Liver (tissue), 9 donors: ENCODE results near the gene SLC17A9. TPM values are rescaled to one million over a fixed set of nuclear protein-coding genes. Genes with fewer than 3 reads are reported as not detected.

Source experiments
- DNase-seq: peaks from one replicate; pipeline ENCODE4 v3.0.0-alpha.2; 2017; ENCODE audit warnings: low spot score
- H3K27ac ChIP-seq, 2 donors: one replicate each; pipeline ENCODE4 v1.7.0; 2013; ENCODE audit warnings: inconsistent platforms in 2 of 2, low read length in 2 of 2, control low read depth in 1 of 2, low read depth in 1 of 2, mild to moderate bottlenecking in 1 of 2
- H3K27me3 ChIP-seq, 4 donors: one replicate each; pipeline versions ENCODE4 v1.6.1 to v1.7.0; 2013; ENCODE audit warnings: low read length in 3 of 4, inconsistent platforms in 1 of 4, mild to moderate bottlenecking in 1 of 4, moderate library complexity in 1 of 4; ENCODE audit not compliant: control insufficient read depth in 4 of 4, insufficient read depth in 4 of 4
- H3K36me3 ChIP-seq, 4 donors: one replicate each; pipeline versions ENCODE4 v1.6.1 to v1.7.0; 2013; ENCODE audit warnings: low read length in 3 of 4, mild to moderate bottlenecking in 3 of 4, low read depth in 1 of 4, moderate library complexity in 1 of 4; ENCODE audit not compliant: control insufficient read depth in 4 of 4, insufficient read depth in 3 of 4
- H3K4me1 ChIP-seq, 4 donors: one replicate each; pipeline versions ENCODE4 v1.6.1 to v1.7.0; 2013; ENCODE audit warnings: low read length in 3 of 4, mild to moderate bottlenecking in 3 of 4, moderate library complexity in 1 of 4; ENCODE audit not compliant: control insufficient read depth in 4 of 4, insufficient read depth in 4 of 4
- H3K4me3 ChIP-seq, 3 donors: one replicate each; pipeline versions ENCODE4 v1.6.1 to v1.7.0; 2013; ENCODE audit warnings: low read length in 3 of 3, control low read depth in 1 of 3, low read depth in 1 of 3, mild to moderate bottlenecking in 1 of 3
- H3K9ac ChIP-seq, 2 donors: one replicate each; pipeline ENCODE4 v1.7.0; 2013; ENCODE audit warnings: low read length in 2 of 2, mild to moderate bottlenecking in 2 of 2, moderate library complexity in 2 of 2, control low read depth in 1 of 2, low read depth in 1 of 2
- H3K9me3 ChIP-seq, 4 donors: one replicate each; pipeline versions ENCODE4 v1.6.1 to v1.7.0; 2013; ENCODE audit warnings: low read length in 3 of 4; ENCODE audit not compliant: control insufficient read depth in 4 of 4
- ATF3 ChIP-seq: IDR thresholded peaks from 2 replicates; pipeline ENCODE4 v1.6.1; 2016; ENCODE audit warnings: antibody characterized with exemption
- FOXA1 ChIP-seq: IDR thresholded peaks from 2 replicates; pipeline ENCODE4 v1.6.1; 2016; ENCODE audit warnings: antibody characterized with exemption
- FOXA2 ChIP-seq: IDR thresholded peaks from 2 replicates; pipeline ENCODE4 v1.6.1; 2016; ENCODE audit warnings: antibody characterized with exemption
- HNF4A ChIP-seq, 2 donors: conservative IDR thresholded peaks; 2 replicates each; pipeline ENCODE4 v1.6.1; 2016; ENCODE audit warnings: antibody characterized with exemption in 2 of 2, mild to moderate bottlenecking in 2 of 2
- HNF4G ChIP-seq: IDR thresholded peaks from 2 replicates; pipeline ENCODE4 v1.6.1; 2016; ENCODE audit warnings: antibody characterized with exemption
- RAD21 ChIP-seq, 2 donors: IDR thresholded peaks; 2 replicates each; pipeline ENCODE4 v1.6.1; 2016; ENCODE audit warnings: antibody characterized with exemption in 2 of 2, mild to moderate bottlenecking in 2 of 2
- RXRA ChIP-seq, 2 donors: IDR thresholded peaks; 2 replicates each; pipeline ENCODE4 v1.6.1; 2017 to 2018; ENCODE audit warnings: antibody characterized with exemption in 2 of 2, mild to moderate bottlenecking in 1 of 2
- SP1 ChIP-seq: IDR thresholded peaks from 2 replicates; pipeline ENCODE4 v1.6.1; 2018; ENCODE audit warnings: antibody characterized with exemption, mild to moderate bottlenecking
- WGBS: extraction: QIAGEN DNeasy Blood & Tissue Kit; methylation state at CpG from one replicate; pipeline ENCODE4 v1.1.7; 2013; 5-methylcytosine and 5-hydroxymethylcytosine counted together
- polyA plus RNA-seq, 2 donors: library from polyadenylated mRNA; stranded (reverse) in 1 of 2; unstranded in 1 of 2; fragments of 200-250 nt in 1 of 2; fragments of >200 nt in 1 of 2; fragmentation: Nextera tagmentation in 1 of 2; extraction: Ambion mirVana in 1 of 2; gene quantifications; one replicate each; pipeline versions ENCODE4 v1.2.1 to v1.2.3, GENCODE V29; 2013 to 2015
- total RNA-seq, 2 donors: library from RNA; depleted of rRNA; stranded (reverse); fragments of >200 nt; gene quantifications; one replicate each; pipeline ENCODE4 v1.2.3, GENCODE V29; 2014
- TF ChIP-seq, protein P1 (sequence below): IDR thresholded peaks from 2 replicates; pipeline ENCODE4 v1.6.1; 2016; ENCODE audit warnings: antibody characterized with exemption
- donor health status: healthy.
- donor health status: healthy.
- donor health status: healthy.
- donor health status: healthy.
- donor health status: healthy.

SLC17A9 gene
- total and polyA plus RNA-seq, 4 donors, result 16.0 to 138 (median 64.6) TPM

GRCh38 chr20:63017826-63018411, 65.4 kb downstream of the SLC17A9 start:
- no peaks in the 10 kb centered on the region for H3K36me3 ChIP-seq
- no peak overlapping the region for H3K9ac ChIP-seq
- TF ChIP-seq HNF4A (conservative IDR thresholded peaks at IDR 0.05), result no peak
- TF ChIP-seq FOXA1, result no peak
- no peak for TF ChIP-seq RXRA (IDR thresholded peaks at IDR 0.05)
- TF ChIP-seq, protein P1, sequence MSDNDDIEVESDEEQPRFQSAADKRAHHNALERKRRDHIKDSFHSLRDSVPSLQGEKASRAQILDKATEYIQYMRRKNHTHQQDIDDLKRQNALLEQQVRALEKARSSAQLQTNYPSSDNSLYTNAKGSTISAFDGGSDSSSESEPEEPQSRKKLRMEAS, result no peak
- TF ChIP-seq HNF4G, result no peak
- no peak for TF ChIP-seq ATF3
- no peak for TF ChIP-seq FOXA2
- no peak for TF ChIP-seq SP1
- no peak for TF ChIP-seq RAD21 (IDR thresholded peaks at IDR 0.05)
- WGBS, result 85% methylated on average over 25 of the region's 25 CpGs
- H3K27ac ChIP-seq, result no peak overlapping the region
- peaks cover 0 to 4% (median under 1%) of the 10 kb centered on the region in 4 donors for H3K9me3 ChIP-seq
- peaks cover 3 to 18% (median 4%) of the 10 kb centered on the region in 4 donors for H3K27me3 ChIP-seq
- peaks cover 0 to 7% (median 4%) of the 10 kb centered on the region in 4 donors for H3K4me1 ChIP-seq
- no peak for DNase-seq
- H3K4me3 ChIP-seq, result no peak overlapping the region

Other genes with a start within 250 kb of the SLC17A9 start
- gene NTSR1, start 243.9 kb upstream of the SLC17A9 start, total RNA-seq, result under 1 TPM; 0.08 to 0.33 TPM
- gene NTSR1, start 243.9 kb upstream of the SLC17A9 start, polyA plus RNA-seq, result under 1 TPM in 1 of 2 donors, not detected in 1; 0.03 TPM
- 1 to 10 TPM; 4.5 to 6.6 TPM for gene MRGBP, start 156.2 kb upstream of the SLC17A9 start, total RNA-seq
- gene MRGBP, start 156.2 kb upstream of the SLC17A9 start, polyA plus RNA-seq, result 1 to 10 TPM; 5.2 to 6.8 TPM
- gene OGFR, start 147.9 kb upstream of the SLC17A9 start, total RNA-seq, result 10 to 100 TPM; 22.8 to 59.4 TPM
- 10 to 100 TPM in 1 of 2 donors, 1 to 10 TPM in 1; 5.9 to 35.9 TPM for gene OGFR, start 147.9 kb upstream of the SLC17A9 start, polyA plus RNA-seq
- under 1 TPM; 0.92 to 0.98 TPM for gene COL9A3, start 135.7 kb upstream of the SLC17A9 start, total RNA-seq
- 1 to 10 TPM; 1.2 to 2.0 TPM for gene COL9A3, start 135.7 kb upstream of the SLC17A9 start, polyA plus RNA-seq
- 1 to 10 TPM; 2.0 to 3.8 TPM for gene TCFL5, start 90.9 kb upstream of the SLC17A9 start, total RNA-seq
- gene TCFL5, start 90.9 kb upstream of the SLC17A9 start, polyA plus RNA-seq, result 1 to 10 TPM in 1 of 2 donors, under 1 TPM in 1; 0.79 to 2.4 TPM
- gene DIDO1, start 26.2 kb upstream of the SLC17A9 start, total RNA-seq, result 10 to 100 TPM; 24.0 to 43.1 TPM
- gene DIDO1, start 26.2 kb upstream of the SLC17A9 start, polyA plus RNA-seq, result 10 to 100 TPM; 10.1 to 10.8 TPM
- 10 to 100 TPM; 17.9 to 23.6 TPM for gene GID8, start 14.6 kb upstream of the SLC17A9 start, total RNA-seq
- gene GID8, start 14.6 kb upstream of the SLC17A9 start, polyA plus RNA-seq, result 10 to 100 TPM; 10.2 to 11.4 TPM
- gene BHLHE23, start 54.3 kb downstream of the SLC17A9 start, total RNA-seq, result not detected
- gene BHLHE23, start 54.3 kb downstream of the SLC17A9 start, polyA plus RNA-seq, result not detected